Stimulated activated naive CD8-positive, alpha-beta T cell treated with anti-CD3 and anti-CD28 coated beads, Interleukin-15, Interleukin-2, amounts not matched to agents 100 U/mL and 50 U/mL, for 24 hours (primary cell): ENCODE measurements around the gene ITPKB.

ENCODE experiments used
- ATAC-seq: fragments of 150-1000 bp; cut with Tn5 transposase; one replicate; pipeline ENCODE4 v1.10.0; 2021
- DNase-seq: peaks from one replicate; pipeline ENCODE4 v3.0.0; 2021

ITPKB gene

DNA sequence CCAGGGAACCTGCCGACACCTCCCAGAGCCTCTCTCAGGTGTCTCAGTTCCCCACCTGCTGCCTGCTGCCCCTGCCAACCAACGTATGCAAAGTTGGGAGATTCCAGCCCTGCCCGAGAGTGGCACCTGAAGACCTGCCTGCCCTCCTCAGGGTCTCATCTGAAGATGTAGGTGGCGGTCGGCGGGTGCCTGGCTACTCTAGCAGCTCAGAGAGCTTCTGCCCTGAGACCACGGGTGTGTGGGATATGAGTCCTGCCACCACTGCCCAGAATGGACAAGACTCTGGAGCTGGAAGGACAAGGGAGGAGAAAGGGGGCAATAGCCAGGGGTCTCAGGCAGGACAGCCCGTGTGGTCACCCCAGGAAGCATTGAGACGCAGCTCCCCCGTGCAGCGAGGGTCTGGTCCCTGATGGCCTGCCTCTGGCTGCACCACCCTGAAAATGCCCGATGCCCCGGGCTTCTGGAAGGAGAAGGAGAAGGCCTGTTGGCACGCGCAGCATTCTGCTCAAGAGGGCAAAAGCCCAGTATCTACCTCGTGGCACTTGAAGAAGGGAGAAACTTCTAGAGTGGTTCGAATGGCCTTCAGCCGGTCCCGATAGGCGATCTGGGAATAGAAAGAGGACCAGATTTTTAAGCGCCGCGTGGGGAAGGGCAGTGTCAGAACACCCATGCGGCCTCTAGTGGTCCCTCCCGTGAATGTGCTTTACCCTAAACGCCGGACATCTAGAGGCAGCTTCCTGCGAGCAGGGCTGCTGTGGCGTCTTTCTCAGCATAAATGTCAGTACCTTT lies 101.7 kb downstream of the ITPKB start:
- ATAC-seq (no peak), DNase-seq (peak; percentile 7)

GRCh38 chr1:226636847-226637096 lies 102.3 kb downstream of the ITPKB start:
- no peak for ATAC-seq

GRCh38 chr1:226635456-226635941 lies 103.6 kb downstream of the ITPKB start:
- peak; percentile 65 for ATAC-seq
- peak; percentile 60 for DNase-seq

More at GRCh38 chr1:226636847-226637096, 102.3 kb downstream of the ITPKB start:
- no peak for DNase-seq

- ATAC-seq (no peak), DNase-seq (peak; percentile 17)
These were observed 104.4 kb downstream of the ITPKB start for GRCh38 chr1:226634611-226635246.

DNA sequence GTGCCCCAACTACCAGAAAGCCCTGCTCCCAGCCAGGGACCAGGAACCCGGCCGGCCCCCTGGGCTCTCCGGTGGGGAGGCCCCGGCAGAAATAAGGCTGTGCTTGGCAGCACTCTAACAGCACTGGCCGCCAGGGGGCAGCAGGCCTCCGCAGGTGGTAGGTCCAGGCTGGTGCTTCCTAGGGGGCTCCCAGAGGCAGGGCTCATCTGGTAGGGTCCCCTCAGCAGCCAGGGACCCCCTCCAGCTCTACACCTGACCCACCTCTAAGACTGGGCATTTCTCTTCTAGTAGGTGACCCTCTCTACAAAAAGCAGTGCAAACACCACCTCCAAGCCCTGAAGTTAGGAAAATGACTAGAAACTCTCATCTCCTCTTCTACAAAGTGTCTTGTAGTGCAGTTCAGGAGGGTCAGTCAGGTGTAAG lies 104.9 kb downstream of the ITPKB start:
- ATAC-seq = peak; percentile 78
- peak; percentile 92 for DNase-seq

DNA sequence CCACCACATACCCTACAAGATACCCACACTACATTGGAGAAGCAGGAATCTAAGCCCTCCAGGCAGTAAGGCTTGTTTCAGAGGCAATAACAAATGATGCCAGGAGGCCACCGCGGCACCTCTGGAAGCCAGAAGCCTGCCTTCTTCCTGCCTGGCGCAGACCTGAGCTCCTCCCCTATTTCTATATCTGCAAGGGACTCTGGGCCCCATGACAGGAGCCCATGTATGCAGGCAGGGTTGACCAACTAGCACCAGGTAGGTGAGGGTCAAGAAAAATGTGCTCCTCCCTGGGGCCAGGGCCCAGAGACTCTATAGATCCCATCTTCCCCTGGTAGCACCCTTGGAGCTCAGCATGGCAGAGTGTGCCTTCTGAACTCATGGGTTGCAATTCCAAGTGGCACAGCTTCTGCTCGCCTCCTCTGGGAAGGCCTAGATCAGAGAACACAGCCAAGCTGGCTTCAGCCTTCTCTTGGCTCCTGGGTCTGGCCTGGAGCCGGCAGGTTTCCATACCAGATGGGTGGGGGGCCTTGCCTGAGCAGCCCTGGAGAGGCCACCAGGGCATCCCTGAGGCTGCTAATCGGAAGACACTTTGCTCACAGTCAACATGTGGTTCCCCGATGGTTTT lies 105.4 kb downstream of the ITPKB start:
- no peak for ATAC-seq
- DNase-seq = peak; percentile 26

DNA sequence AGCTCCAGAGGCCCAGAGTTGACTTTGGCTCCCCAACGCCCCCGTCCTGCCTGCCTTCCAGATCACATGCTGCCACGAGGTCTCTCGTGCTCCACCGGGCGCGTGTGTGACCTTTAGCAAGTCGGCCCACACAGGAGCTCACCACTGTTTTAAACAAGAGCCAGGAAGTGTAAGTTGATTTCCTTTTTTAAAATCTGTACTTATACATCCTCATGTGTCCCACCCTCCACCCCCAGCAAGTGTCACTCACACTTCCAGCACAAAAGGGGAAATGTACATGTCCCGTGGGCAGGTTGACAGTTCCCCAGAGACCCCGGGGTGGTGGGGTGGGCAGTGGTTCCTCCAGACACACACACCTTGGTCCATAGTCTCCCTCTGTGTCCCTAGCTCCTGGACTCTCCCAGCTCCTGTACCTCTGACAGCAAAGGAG lies 106.1 kb downstream of the ITPKB start:
- DNase-seq (peak; percentile 74), ATAC-seq (peak; percentile 37)

GRCh38 chr1:226632169-226632879 lies 106.8 kb downstream of the ITPKB start:
- no peak for DNase-seq
- ATAC-seq = no peak

- ATAC-seq (no peak), DNase-seq (no peak)
These were observed 107.7 kb downstream of the ITPKB start for GRCh38 chr1:226631229-226632000.

DNA sequence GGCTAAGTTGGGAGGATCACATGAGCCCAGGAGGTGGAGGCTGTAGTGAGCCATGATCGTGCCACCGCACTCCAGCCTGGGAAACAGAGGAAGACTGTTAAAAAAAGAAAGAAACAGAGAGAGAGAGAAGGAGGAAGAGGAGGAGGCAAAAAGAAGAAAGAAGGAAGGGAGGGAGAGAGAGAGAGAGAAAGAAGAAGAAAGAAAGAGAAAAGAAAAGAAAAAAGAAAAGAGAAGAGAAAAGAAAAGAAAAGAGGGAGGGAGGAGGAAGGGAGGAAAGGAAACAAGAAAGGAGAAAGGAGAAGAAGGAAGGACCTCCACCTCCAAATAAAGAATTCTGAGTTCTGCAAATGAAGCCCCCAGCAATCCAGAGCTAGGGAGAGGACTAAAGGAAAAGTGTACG lies 108.5 kb downstream of the ITPKB start:
- no peak for DNase-seq
- ATAC-seq = no peak

DNA sequence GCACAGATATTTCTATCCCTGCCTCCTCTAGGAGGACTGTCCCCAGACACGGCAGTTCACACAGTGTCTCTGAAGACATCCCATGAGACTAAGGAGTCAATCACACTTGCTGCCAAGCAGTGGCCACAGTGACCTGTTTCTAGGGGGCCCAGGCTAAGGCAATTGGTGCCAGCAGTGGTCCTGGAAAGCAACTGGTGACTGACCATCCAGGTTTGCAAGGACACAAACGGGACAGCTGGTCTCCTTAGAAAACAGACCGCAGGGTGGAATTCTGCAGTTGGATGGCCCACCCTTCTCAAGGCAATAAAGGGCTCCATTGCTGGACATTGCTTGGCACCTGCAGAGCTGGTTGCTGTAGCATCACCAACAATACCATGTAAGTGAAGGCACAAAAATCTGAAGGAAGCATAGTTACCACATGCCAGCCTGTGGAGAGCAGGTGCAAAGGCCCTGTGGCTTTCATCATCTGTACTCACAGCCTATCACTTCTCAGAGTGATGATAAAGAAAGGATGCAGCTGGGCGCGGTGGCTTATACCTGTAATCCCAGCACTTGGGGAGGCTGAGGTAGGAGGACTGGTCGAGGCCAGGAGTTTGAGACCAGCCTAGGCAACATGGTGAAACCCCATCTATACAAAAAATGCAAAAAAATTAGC lies 109.1 kb downstream of the ITPKB start:
- no peak for ATAC-seq
- DNase-seq = no peak

DNA sequence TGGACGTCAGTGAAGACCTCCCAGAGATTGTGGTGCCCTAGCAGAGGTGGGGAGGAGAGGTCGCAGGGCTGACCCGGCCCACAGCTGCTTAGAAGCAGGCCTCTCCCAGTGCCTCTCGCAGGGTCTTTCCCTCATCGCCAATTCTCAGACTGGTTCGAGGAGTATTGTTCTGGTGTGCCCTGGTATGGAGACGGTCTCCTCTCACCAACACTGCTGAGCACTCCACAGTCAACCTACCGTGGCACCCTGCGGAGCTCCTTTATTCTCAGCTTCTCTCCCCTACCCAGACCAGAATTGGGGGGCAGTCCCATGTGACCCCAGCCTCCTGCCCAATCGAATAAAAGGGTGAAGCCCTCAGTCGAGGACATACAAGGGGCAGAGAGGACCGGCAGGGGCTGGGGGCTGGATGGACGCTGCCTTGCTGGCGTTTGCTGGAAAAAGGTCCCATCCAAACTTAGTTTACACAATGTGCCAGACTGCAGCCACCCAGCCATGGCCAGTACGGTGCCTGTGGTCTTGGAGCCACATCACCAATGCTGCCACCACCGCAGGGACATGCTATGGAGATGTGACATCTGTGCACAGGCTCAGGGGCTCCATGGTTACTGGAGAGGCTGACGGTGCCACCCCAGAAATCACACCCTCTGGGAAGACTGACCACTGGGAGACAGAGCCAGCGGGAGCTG lies 109.7 kb downstream of the ITPKB start:
- DNase-seq = no peak
- no peak for ATAC-seq

- DNase-seq (no peak), ATAC-seq (no peak)
These were observed 110.4 kb downstream of the ITPKB start for GRCh38 chr1:226628612-226629155.

GRCh38 chr1:226627924-226628611 lies 111.0 kb downstream of the ITPKB start:
- ATAC-seq (peak; percentile 55), DNase-seq (peak; percentile 50)

GRCh38 chr1:226627050-226627755 lies 111.9 kb downstream of the ITPKB start:
- ATAC-seq (no peak), DNase-seq (no peak)

GRCh38 chr1:226626577-226626956 lies 112.5 kb downstream of the ITPKB start:
- ATAC-seq = peak; percentile 80
- DNase-seq = peak; percentile 86

GRCh38 chr1:226625832-226626576 lies 113.1 kb downstream of the ITPKB start:
- DNase-seq (no peak), ATAC-seq (peak; percentile 8)

DNA sequence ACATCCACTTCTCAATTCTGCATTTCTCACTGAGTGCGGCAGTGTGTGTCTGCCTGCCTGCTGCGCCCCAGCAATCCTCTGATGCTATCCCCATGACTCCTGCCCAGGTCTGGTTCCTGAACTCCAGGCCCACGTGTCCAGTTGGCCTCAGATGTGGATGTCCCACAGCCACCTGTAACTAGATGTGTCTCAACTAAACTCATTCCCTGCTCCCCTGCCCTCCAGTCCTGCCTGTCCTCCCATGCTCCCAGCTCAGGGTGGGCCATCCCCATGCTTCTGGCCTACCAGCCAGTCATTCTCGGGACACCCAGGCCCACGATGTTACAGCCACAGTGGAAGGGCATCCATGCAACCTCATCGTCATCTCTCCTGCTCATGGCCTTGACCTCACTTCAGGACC lies 113.8 kb downstream of the ITPKB start:
- no peak for DNase-seq
- no peak for ATAC-seq
